Kidney (tissue), 14 donors: Measurements from ENCODE around the gene DYNC1LI2. TPM values are rescaled to one million over a fixed set of nuclear protein-coding genes. Genes with fewer than 3 reads are reported as not detected.

ENCODE experiments used
- DNase-seq, 5 donors: peaks; one replicate each; pipeline ENCODE4 v3.0.0-alpha.2; 2013 to 2020
- FAIRE-seq: peaks from 2 replicates; lab custom pipeline; 2012; peaks lifted over from hg19 to GRCh38; lab: Jason Lieb, UNC
- H3K27ac ChIP-seq, 2 donors: one replicate each; pipeline ENCODE4 v1.7.0; 2013; ENCODE audit warnings: low read depth in 2 of 2, low read length in 2 of 2, inconsistent platforms in 1 of 2
- H3K27me3 ChIP-seq: one replicate; pipeline ENCODE4 v1.7.1; 2013; ENCODE audit warnings: low read length, inconsistent platforms; ENCODE audit not compliant: control insufficient read depth, insufficient read depth
- H3K36me3 ChIP-seq, 3 donors: one replicate each; pipeline versions ENCODE4 v1.7.0 to v1.7.1; 2013; ENCODE audit warnings: low read length in 3 of 3, control low read depth in 1 of 3, inconsistent platforms in 1 of 3; ENCODE audit not compliant: insufficient read depth in 3 of 3, control insufficient read depth in 2 of 3
- H3K4me1 ChIP-seq, 3 donors: one replicate each; pipeline versions ENCODE4 v1.7.0 to v1.7.1; 2013; ENCODE audit warnings: low read length in 3 of 3, inconsistent platforms in 1 of 3, low read depth in 1 of 3; ENCODE audit not compliant: control insufficient read depth in 2 of 3, insufficient read depth in 2 of 3
- H3K4me3 ChIP-seq, 3 donors: one replicate each; pipeline versions ENCODE4 v1.7.0 to v1.8.1; 2013; ENCODE audit warnings: low read length in 3 of 3, control low read depth in 1 of 3, inconsistent platforms in 1 of 3
- H3K9ac ChIP-seq, 3 donors: one replicate each; pipeline versions ENCODE4 v1.7.0 to v1.7.1; 2013; ENCODE audit warnings: low read length in 3 of 3, control low read depth in 1 of 3, inconsistent platforms in 1 of 3
- H3K9me3 ChIP-seq, 3 donors: one replicate each; pipeline versions ENCODE4 v1.7.0 to v1.7.1; 2013; ENCODE audit warnings: low read length in 3 of 3, control low read depth in 1 of 3, inconsistent platforms in 1 of 3; ENCODE audit not compliant: control insufficient read depth in 2 of 3, insufficient read depth in 1 of 3
- intact Hi-C: fragments of 100-400 bp; cut with DNase I; formaldehyde crosslinking; loops from one replicate; pipeline ENCODE4 v1.11.1; 2022
- polyA plus RNA-seq: library from polyadenylated mRNA; stranded (reverse); fragments of 350-450 nt; fragmentation: Illumina TruSeq; extraction: RNeasy Lipid Tissue Mini Kit (QIAGEN cat#74804); gene quantifications from one replicate; pipeline ENCODE4 v1.2.3, GENCODE V29; 2014; ENCODE audit warnings: low read depth, low replicate concordance; ENCODE audit not compliant: insufficient read depth
- total RNA-seq: library from RNA; stranded (reverse); fragmentation: NEBNext Ultra II Directional; extraction: Animal tissue kit (Norgen Biotek cat#: 25700); gene quantifications from one replicate; pipeline ENCODE4 v1.2.1, GENCODE V29; 2021
- TF ChIP-seq, protein P1 (sequence below): IDR thresholded peaks from 3 replicates; pipeline ENCODE4 v1.5.1; 2012; ENCODE audit warnings: mild to moderate bottlenecking, moderate library complexity, borderline replicate concordance; ENCODE audit not compliant: insufficient read depth; ENCODE audit errors: extremely low read depth
- donor health status: control.
- donor health status: control.
- donor health status: control.
- donor health status: control.
- donor health status: control.
- donor health status: DM: yes; HTN: yes; CAD: no.
- donor health status: Normal renal cell carcinoma (clear cell type).

The DYNC1LI2 gene
- total and polyA plus RNA-seq, 2 donors from 2014 or later, result 32.0 to 119 TPM

DNA sequence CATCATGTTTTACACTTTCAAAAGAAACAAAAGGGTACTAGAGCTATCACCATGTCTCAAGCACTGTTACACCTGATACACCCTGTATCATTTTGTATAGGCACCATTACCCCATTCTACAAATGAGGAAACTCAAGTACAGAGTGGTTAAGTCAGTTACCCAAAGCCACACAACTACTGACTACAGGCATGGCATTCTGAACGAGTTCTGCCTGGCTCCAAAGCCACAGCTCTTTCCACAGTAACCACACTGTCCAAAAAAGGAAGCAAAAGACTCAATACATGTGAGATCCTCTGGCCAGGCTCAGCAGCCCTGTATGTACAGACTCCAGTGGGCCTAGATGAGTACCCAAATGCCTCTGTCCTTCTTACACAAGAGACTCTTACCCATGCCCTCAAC is 4.7 kb downstream of the DYNC1LI2 start:
- Histone ChIP-seq H3K9ac (no peak overlapping the region), H3K36me3 (peaks cover 7 to 38% (median 7%) of the 10 kb centered on the region in 3 donors), H3K4me1 (peaks cover 3 to 23% (median 19%) of the 10 kb centered on the region in 3 donors), H3K9me3 (no peaks in the 10 kb centered on the region), H3K4me3 (no peak overlapping the region), H3K27ac (no peak overlapping the region), H3K27me3 (no peaks in the 10 kb centered on the region)
- TF ChIP-seq, protein P1, sequence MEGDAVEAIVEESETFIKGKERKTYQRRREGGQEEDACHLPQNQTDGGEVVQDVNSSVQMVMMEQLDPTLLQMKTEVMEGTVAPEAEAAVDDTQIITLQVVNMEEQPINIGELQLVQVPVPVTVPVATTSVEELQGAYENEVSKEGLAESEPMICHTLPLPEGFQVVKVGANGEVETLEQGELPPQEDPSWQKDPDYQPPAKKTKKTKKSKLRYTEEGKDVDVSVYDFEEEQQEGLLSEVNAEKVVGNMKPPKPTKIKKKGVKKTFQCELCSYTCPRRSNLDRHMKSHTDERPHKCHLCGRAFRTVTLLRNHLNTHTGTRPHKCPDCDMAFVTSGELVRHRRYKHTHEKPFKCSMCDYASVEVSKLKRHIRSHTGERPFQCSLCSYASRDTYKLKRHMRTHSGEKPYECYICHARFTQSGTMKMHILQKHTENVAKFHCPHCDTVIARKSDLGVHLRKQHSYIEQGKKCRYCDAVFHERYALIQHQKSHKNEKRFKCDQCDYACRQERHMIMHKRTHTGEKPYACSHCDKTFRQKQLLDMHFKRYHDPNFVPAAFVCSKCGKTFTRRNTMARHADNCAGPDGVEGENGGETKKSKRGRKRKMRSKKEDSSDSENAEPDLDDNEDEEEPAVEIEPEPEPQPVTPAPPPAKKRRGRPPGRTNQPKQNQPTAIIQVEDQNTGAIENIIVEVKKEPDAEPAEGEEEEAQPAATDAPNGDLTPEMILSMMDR, result no peak
- no peak for DNase-seq
- intact Hi-C loops, result no loop called here
- FAIRE-seq, result no peak

DNA sequence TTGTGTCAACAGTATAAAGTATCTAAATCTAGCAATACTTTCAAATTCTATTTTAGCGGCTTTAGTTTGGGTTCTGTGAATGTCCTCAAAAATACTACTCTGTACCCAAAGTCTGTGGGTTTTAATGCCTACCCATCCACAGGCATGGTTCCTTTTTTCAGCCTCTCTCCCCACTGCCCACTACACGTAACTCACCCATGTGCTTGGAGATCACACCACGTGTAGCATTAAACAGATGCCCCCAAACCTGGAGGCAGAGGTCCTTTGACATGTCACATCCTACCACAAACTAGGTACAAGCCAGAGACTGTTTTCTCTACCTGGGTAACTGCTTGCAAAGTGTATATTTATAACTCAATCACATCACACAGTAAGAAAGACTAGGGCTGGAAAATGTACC is 5.4 kb downstream of the DYNC1LI2 start:
- DNase-seq (no peak), FAIRE-seq (no peak)
- H3K27ac ChIP-seq, result no peak overlapping the region
- intact Hi-C loops, result no loop called here
- no peaks in the 10 kb centered on the region for H3K9me3 ChIP-seq
- no peak overlapping the region for H3K4me3 ChIP-seq
- TF ChIP-seq, protein P1, result no peak
- no peaks in the 10 kb centered on the region for H3K27me3 ChIP-seq
- peaks cover 3 to 27% (median 23%) of the 10 kb centered on the region in 3 donors for H3K4me1 ChIP-seq
- peaks cover 7 to 38% (median 9%) of the 10 kb centered on the region in 3 donors for H3K36me3 ChIP-seq
- no peak overlapping the region for H3K9ac ChIP-seq

DNA sequence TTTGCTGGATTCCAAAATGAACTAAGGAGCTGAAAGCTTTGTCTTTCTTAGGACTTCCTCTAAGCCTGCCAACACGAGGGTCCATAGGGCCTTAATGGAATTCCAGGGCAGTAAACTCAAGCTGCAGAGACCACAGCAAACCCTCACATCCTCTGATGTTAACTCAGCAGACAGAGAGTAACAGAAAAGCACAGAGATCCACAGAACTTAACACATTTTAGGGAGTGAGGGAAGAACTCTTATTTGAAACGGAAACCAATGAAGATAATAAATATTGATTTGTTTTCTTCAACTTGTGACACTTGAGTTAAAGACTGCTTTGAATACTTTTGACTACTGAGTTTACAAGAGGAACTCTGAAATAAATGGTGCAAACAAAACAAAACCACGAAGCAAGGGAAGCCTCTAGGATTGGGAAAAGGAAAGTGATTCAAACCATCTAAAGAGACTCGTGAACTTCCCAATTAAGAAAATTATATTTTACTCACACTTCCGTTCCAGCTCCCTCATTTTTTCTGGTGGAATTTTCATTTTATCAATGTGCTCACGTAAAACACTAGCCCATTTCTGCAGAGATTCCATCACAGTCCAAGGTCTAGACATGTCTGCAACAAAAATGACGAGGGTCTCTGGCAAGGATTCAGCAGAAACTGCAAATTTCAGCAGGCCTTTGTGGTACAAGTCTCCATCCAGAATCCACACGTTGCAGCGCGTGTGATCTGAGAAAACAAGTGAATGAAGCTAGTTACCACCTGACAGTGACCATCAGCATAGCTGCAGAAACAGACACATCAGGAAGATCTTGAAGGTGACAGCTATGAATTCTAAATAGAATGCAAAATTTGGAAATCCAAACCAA is 9.2 kb downstream of the DYNC1LI2 start:
- H3K36me3 ChIP-seq, result peaks cover 6 to 32% (median 15%) of the 10 kb centered on the region in 3 donors
- peak in 1 of 5 donors; percentile 75 for DNase-seq
- no peak for FAIRE-seq
- peaks cover 0 to 17% (median 14%) of the 10 kb centered on the region in 3 donors for H3K4me1 ChIP-seq
- H3K4me3 ChIP-seq, result no peak overlapping the region
- intact Hi-C loops, result no loop called here
- no peaks in the 10 kb centered on the region for H3K27me3 ChIP-seq
- H3K9ac ChIP-seq, result peak overlapping the region in 2 of 3 donors; percentile 46 to 57
- no peaks in the 10 kb centered on the region for H3K9me3 ChIP-seq
- TF ChIP-seq, protein P1, result no peak
- H3K27ac ChIP-seq, result peak overlapping the region; percentile 71 to 77
